B cell (primary cell): ENCODE results near the gene PRKN. TPM values are rescaled to one million over a fixed set of nuclear protein-coding genes. Genes with fewer than 3 reads are reported as not detected.

ENCODE experiments used
- ATAC-seq: fragments of 200-7000 bp; cut with Tn5 transposase; one replicate; pipeline ENCODE4 v1.10.0; 2021; ENCODE audit warnings: low read depth, mild to moderate bottlenecking, moderate number of reproducible peaks, moderate library complexity
- CTCF ChIA-PET: fragments of 350-600 bp; sonication (Branson Sonifier 250); formaldehyde crosslinking; loops from one replicate; lab custom pipeline; 2021; ENCODE audit warnings: antibody characterized with exemption, inconsistent platforms; lab: Charles Lee
- POLR2A ChIA-PET: fragments of 350-600 bp; sonication (Branson Sonifier 250); formaldehyde crosslinking; loops from one replicate; lab custom pipeline; 2021; ENCODE audit warnings: antibody characterized with exemption; lab: Charles Lee
- DNase-seq: peaks from one replicate; pipeline ENCODE4 v3.0.0; 2013
- H2AFZ ChIP-seq: 2 replicates; pipeline ENCODE4 v1.6.1; 2012; ENCODE audit warnings: mild to moderate bottlenecking, low read depth, low read length; ENCODE audit not compliant: insufficient read depth, poor library complexity, severe bottlenecking
- H3K27ac ChIP-seq, 2 donors: 1 replicate in 1 of 2; 2 replicates in 1 of 2; pipeline ENCODE4 v1.5.1; 2012 to 2013; ENCODE audit warnings: low read length in 2 of 2, mild to moderate bottlenecking in 2 of 2, moderate library complexity in 1 of 2
- H3K27me3 ChIP-seq, 4 experiments: fragments of 200-600 bp in 1 of 4; sonication (generic) in 1 of 4; replicated peaks in 1 of 4; 1 replicate in 2 of 4; 2 replicates in 2 of 4; pipeline versions ENCODE4 v1.6.1 to v1.7.0; 2013 to 2016; ENCODE audit warnings: low read length in 3 of 4, mild to moderate bottlenecking in 2 of 4, mixed read lengths in 1 of 4, moderate library complexity in 1 of 4; ENCODE audit not compliant: insufficient read depth in 4 of 4, control insufficient read depth in 3 of 4; ENCODE audit errors: control extremely low read depth in 1 of 4
- H3K36me3 ChIP-seq, 2 experiments: replicated peaks in 1 of 2; 1 replicate in 1 of 2; 2 replicates in 1 of 2; pipeline versions ENCODE4 v1.6.1 to v1.7.1; 2013; ENCODE audit warnings: low read length in 1 of 2; ENCODE audit not compliant: insufficient read depth in 2 of 2, control insufficient read depth in 1 of 2; ENCODE audit errors: control extremely low read depth in 1 of 2, extremely low read depth in 1 of 2
- H3K4me1 ChIP-seq, 2 donors: fragments of 200-600 bp in 1 of 2; sonication (generic) in 1 of 2; 1 replicate in 1 of 2; 2 replicates in 1 of 2; pipeline versions ENCODE4 v1.5.1 to v1.6.1; 2013 to 2017; ENCODE audit warnings: low read length in 2 of 2; ENCODE audit not compliant: control insufficient read depth in 2 of 2, insufficient read depth in 2 of 2
- H3K4me2 ChIP-seq: replicated peaks from 2 replicates; pipeline ENCODE3; 2012; ENCODE audit warnings: mild to moderate bottlenecking, low read depth, low read length; ENCODE audit not compliant: poor library complexity, severe bottlenecking
- H3K4me3 ChIP-seq, 5 experiments: fragments of 200-600 bp in 1 of 5; sonication (generic) in 1 of 5; 1 replicate in 3 of 5; 2 replicates in 2 of 5; pipeline versions ENCODE4 v1.5.1 to v1.7.0; 2011 to 2016; ENCODE audit warnings: low read length in 4 of 5, mild to moderate bottlenecking in 4 of 5, low read depth in 2 of 5, control low read depth in 1 of 5, moderate library complexity in 1 of 5; ENCODE audit not compliant: insufficient read depth in 1 of 5; ENCODE audit errors: control extremely low read depth in 1 of 5, extremely low read depth in 1 of 5
- H3K79me2 ChIP-seq: fragments of 200-600 bp; sonication (generic); one replicate; pipeline ENCODE4 v1.6.0; 2016; ENCODE audit warnings: low read length; ENCODE audit not compliant: control insufficient read depth, insufficient read depth
- H3K9ac ChIP-seq: fragments of 200-600 bp; sonication (generic); 2 replicates; pipeline ENCODE4 v1.6.1; 2017; ENCODE audit warnings: mild to moderate bottlenecking, low read length, moderate library complexity
- H3K9me3 ChIP-seq, 3 donors: one replicate each; pipeline versions ENCODE4 v1.6.1 to v1.7.1; 2013; ENCODE audit warnings: low read length in 2 of 3; ENCODE audit not compliant: control insufficient read depth in 2 of 3, insufficient read depth in 1 of 3; ENCODE audit errors: control extremely low read depth in 1 of 3
- H4K20me1 ChIP-seq: 2 replicates; pipeline ENCODE4 v1.6.0; 2012; ENCODE audit warnings: mild to moderate bottlenecking, low read length; ENCODE audit not compliant: insufficient read depth, control insufficient read depth, poor library complexity, severe bottlenecking
- H3K27ac Mint-ChIP-seq: one replicate; pipeline ENCODE4 v1.8.0; 2021; ENCODE audit warnings: mixed read lengths
- H3K27me3 Mint-ChIP-seq: one replicate; pipeline ENCODE4 v1.8.0; 2021; ENCODE audit warnings: mixed read lengths
- H3K4me1 Mint-ChIP-seq: one replicate; pipeline ENCODE4 v1.8.0; 2021; ENCODE audit warnings: mixed read lengths
- H3K4me3 Mint-ChIP-seq: one replicate; pipeline ENCODE4 v1.8.0; 2021; ENCODE audit warnings: mixed read lengths
- H3K9me3 Mint-ChIP-seq: one replicate; pipeline ENCODE4 v1.8.0; 2022; ENCODE audit warnings: mixed read lengths; ENCODE audit not compliant: insufficient read depth
- CTCF ChIP-seq: fragments of 200-600 bp; IDR thresholded peaks from one replicate; pipeline ENCODE4 v1.8.0; 2022; ENCODE audit warnings: antibody characterized with exemption, mild to moderate bottlenecking
- EZH2 ChIP-seq: IDR thresholded peaks from 2 replicates; pipeline ENCODE4 v1.6.1; 2012; ENCODE audit warnings: borderline replicate concordance, low read depth, mild to moderate bottlenecking, moderate library complexity, low read length; ENCODE audit not compliant: insufficient read depth, poor library complexity, severe bottlenecking
- WGBS: methylation state at CpG from one replicate; pipeline ENCODE4 v1.1.5; 2013; ENCODE audit warnings: missing lambda C conversion rate; ENCODE audit not compliant: insufficient coverage; 5-methylcytosine and 5-hydroxymethylcytosine counted together
- intact Hi-C: fragments of 100-400 bp; cut with micrococcal nuclease; formaldehyde crosslinking; loops from one replicate; pipeline ENCODE4 v1.10.0; 2022
- polyA plus RNA-seq: library from polyadenylated mRNA; depleted of rRNA; stranded (reverse); fragments of >200 nt; gene quantifications from 2 replicates; pipeline ENCODE4 v1.2.3, GENCODE V29; 2012
- total RNA-seq, 2 donors: library from RNA; stranded (reverse); fragments of 120-200 nt in 1 of 2; gene quantifications; 1 replicate in 1 of 2; 2 replicates in 1 of 2; pipeline versions ENCODE4 v1.2.3 to v1.2.4, GENCODE V29; 2013 to 2022

Gene PRKN
- total and polyA plus RNA-seq, 2 donors (not counting 1 experiment from before 2014, with no cell fraction given) = 1.6 to 6.2 TPM

- H3K9me3 Mint-ChIP-seq = no peaks in the 10 kb centered on the region
These were observed 877.0 kb downstream of the PRKN start for GRCh38 chr6:161850562-161850961.

GRCh38 chr6:161847628-161848027, 879.9 kb downstream of the PRKN start:
- Histone ChIP-seq H3K4me2 (no peak overlapping the region), H3K36me3 (no peaks in the 10 kb centered on the region), H3K9ac (no peak overlapping the region), H4K20me1 (no peaks in the 10 kb centered on the region), H3K4me3 (no peak overlapping the region), H3K4me1 (no peaks in the 10 kb centered on the region), H3K79me2 (no peaks in the 10 kb centered on the region), H3K27ac (no peak overlapping the region), H2AFZ (no peak overlapping the region), H3K9me3 (no peaks in the 10 kb centered on the region), H3K27me3 (no peaks in the 10 kb centered on the region)
- Mint-ChIP-seq H3K9me3 (no peaks in the 10 kb centered on the region), H3K27me3 (no peaks in the 10 kb centered on the region), H3K4me3 (no peak overlapping the region), H3K4me1 (no peaks in the 10 kb centered on the region), H3K27ac (no peak overlapping the region)
- intact Hi-C loops = no loop called here
- POLR2A ChIA-PET = no interaction called here
- ATAC-seq (no peak), DNase-seq (no peak)
- CTCF ChIA-PET = no interaction called here
- WGBS = 95% methylated on average over 2 of the region's 3 CpGs
- TF ChIP-seq EZH2 (no peak), CTCF (no peak)

More at GRCh38 chr6:161850562-161850961, 877.0 kb downstream of the PRKN start:
- CTCF ChIA-PET = no interaction called here
- ATAC-seq = no peak
- Histone ChIP-seq H3K9ac (no peak overlapping the region), H3K79me2 (no peaks in the 10 kb centered on the region), H3K4me2 (no peak overlapping the region), H3K27me3 (no peaks in the 10 kb centered on the region), H3K4me1 (no peaks in the 10 kb centered on the region), H3K36me3 (no peaks in the 10 kb centered on the region), H3K4me3 (no peak overlapping the region), H2AFZ (no peak overlapping the region), H3K27ac (no peak overlapping the region), H4K20me1 (no peaks in the 10 kb centered on the region), H3K9me3 (no peaks in the 10 kb centered on the region)
- Mint-ChIP-seq H3K4me3 (no peak overlapping the region), H3K4me1 (no peaks in the 10 kb centered on the region), H3K27ac (no peak overlapping the region), H3K27me3 (no peaks in the 10 kb centered on the region)
- no peak for DNase-seq
- POLR2A ChIA-PET = no interaction called here
- TF ChIP-seq EZH2 (no peak), CTCF (no peak)
- no CpG with 5 or more reads among the region's 2 CpGs for WGBS
- intact Hi-C loops = no loop called here
